ENCODE measurements around the gene MACROD2.

The MACROD2 gene

DNA sequence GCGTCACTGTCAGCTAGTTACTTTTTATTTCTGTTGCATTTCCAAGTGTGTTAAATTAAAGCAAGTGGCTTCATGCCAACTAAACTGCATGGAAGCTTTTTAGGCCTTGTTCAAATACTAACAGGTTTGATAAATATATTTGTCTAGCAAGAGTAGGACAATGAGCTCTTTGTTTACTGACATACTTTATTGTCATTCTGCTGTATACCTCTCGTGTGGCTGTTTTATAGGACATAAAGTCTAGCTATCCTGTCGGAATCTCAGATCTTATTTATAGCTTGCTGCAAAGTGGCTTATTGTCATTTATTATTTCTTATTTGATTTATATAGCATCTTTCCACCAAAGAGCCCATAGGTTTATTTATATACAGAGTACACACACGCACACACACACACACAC lies 1866.9 kb downstream of the MACROD2 start:
- no peak for DNase-seq

GRCh38 chr20:15863735-15864134 lies 1868.4 kb downstream of the MACROD2 start:
- no peak for DNase-seq

DNA sequence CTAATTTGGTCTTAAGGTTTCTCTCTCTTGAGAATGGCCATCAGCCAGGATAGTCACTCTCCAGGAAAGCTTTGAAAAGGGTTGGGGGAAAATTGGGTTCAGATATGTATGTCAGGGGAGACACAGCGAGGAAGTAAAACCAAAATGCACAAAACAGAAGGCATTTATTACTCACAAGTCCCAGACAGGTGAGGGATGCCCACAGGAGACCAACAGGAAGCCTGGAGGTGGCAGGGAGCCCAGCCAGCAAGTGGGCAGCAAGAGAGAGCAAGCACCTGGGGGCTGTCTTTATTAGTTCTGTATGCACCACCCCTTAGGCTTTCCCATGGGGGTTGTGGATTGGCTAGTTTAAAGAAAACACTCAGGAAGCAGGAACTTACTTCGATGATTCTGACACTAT lies 1870.2 kb downstream of the MACROD2 start:
- DNase-seq = no peak

- DNase-seq = no peak
Measured at GRCh38 chr20:15866916-15867730, 1871.8 kb downstream of the MACROD2 start.

DNA sequence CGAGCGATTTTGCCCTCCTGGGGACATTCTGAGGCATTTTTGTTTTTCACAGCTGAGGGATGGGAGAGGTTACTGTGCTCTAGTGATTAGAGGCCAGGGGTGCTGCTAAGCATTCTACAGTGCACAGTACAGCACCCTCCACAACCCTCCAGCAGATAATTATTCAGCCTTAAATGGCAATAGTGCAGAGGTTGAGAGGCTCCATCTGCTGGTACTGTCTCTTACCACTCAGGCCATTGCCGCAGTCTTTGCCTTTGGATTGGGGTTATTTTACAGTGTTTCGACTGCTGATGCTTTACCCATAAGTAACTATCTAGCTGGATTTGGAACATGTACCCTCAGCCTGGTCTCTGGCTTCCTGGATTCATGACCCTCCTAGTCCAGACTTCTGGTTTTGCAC lies 1872.6 kb downstream of the MACROD2 start:
- DNase-seq = no peak

- DNase-seq = no peak
Measured at GRCh38 chr20:15875446-15875845, 1880.1 kb downstream of the MACROD2 start.

- DNase-seq = no peak
Measured at GRCh38 chr20:15882553-15882952, 1887.2 kb downstream of the MACROD2 start.

GRCh38 chr20:15886250-15886649 lies 1890.9 kb downstream of the MACROD2 start:
- DNase-seq = no peak

GRCh38 chr20:15887387-15887786 lies 1892.1 kb downstream of the MACROD2 start:
- no peak for DNase-seq

DNA sequence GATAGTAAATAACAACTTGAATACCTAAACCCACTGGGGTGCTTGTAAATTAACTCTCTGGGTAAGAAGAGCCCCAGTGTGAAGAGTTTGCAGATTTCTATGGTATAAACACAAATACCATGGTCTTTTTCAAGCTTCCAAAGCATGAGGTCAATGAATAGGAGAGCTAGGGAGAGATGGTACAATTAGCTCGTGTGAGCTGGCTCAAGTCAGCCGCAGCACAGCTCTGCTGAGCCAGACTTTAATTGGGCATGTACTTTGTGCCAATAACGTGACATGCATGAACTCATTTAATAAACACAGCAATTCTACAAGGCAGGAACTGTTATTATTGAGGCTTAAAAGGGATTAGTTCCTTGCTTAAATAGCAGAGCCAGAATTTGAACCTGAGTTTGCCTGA lies 1893.7 kb downstream of the MACROD2 start:
- DNase-seq = no peak

GRCh38 chr20:15889514-15890256 lies 1894.4 kb downstream of the MACROD2 start:
- DNase-seq = no peak

DNA sequence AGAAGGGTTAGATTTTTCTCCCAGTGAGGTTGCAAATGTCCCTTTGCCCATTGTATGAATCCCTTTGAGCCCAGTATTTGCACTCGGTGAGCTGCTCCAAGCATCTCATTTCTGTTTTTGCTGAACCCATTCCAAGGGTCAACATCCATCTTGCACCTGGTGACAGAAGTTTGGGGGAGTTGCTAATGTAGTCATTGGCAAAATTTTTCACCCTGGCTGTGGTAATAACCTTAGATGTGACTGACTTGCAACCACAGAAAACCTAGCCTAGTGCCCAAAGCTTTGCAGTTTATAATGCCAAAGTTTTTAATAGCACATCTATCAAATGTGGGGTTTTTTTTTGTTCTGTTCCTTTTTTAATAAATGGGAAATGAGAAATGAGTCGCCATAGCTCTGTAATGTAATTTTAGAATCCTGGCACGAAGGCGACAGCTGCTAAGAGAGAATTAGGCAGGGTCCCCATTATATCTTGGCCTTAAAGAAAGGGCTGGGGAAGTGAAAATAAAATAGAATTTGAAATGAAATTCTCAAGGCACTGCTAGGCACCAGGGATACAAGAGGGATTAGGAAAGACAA lies 1895.2 kb downstream of the MACROD2 start:
- no peak for DNase-seq

DNA sequence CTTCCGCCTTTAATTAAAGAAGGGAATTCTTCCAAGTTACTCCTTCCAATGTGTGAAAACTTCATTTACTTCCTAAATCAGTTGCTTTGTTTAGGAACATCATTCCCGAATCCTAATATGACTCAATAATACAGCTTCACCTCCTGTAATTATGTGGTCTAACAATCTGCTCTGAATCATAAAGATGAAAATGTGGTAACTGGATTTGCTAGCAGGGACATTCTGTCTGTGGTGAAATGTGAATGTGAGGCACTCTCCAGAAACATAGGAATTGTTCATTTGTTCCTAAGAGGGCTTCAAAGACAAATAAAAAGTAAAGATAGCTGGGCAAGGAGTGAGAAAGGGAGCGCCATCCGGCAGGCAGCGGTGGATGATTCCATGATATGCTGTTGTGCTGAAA lies 1899.8 kb downstream of the MACROD2 start:
- DNase-seq = no peak

DNA sequence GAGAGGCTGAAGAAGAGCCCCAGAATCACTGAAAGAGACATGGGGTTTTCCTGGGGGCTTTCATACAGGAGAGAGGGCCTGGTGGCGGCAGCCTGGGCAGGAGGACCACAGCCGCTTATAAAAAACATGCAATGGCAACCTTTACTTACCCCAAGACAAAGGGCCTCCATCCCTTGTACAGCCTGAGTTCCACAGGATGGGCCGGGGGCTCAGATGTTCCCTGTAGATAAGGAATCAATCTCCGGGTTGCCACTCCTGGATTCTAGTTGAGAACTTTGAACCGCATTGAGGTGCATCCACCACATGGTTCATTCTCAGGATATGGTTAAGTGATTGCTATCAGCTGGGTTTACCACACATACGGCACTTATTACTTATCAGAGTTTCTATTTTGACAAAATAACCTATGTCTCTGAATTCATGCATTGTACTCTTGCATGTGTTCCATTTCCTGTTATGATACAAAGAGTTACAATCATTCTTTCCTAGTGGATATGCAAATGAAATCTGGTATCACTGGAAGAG lies 1900.3 kb downstream of the MACROD2 start:
- DNase-seq = no peak

GRCh38 chr20:15899967-15900366 lies 1904.7 kb downstream of the MACROD2 start:
- DNase-seq = no peak

DNA sequence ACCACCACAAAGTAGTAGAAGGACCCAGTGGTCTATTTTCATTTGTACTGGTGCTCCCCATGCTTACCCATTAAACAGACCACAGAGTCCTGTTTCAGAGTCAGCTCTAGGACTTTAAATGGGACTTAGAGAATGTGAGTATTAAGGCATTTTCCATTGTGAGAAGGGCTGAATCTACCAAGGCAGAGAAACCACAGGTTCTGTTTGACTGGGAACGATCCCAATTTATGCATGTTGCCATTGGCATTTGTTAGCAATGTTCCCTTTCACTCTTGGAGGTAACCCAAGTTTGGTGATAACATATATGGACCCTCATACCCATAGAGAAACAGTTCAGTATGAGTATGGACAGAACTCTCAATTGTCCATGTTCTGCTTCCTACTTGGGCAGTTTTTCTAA lies 1905.1 kb downstream of the MACROD2 start:
- no peak for DNase-seq

- no peak for DNase-seq
Measured at GRCh38 chr20:15902493-15902892, 1907.2 kb downstream of the MACROD2 start.

DNA sequence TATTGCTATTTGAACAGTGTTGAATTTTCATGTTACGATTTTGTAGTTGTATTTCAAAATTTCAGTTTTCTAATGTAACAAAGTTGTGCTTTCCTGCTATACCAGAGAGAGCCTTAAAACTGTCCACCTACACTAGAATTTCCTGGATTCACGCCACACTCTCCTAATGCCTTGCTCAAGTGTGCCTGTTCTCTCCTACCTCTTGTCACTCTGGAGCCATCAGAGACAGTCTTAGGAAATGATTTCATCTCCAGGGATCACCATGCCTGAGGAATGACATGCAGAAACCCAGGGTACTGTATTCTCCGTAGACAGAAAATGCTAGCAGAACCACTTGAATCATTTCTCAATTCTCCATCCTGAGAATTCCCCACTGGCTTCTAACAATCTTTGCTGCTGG lies 1910.3 kb downstream of the MACROD2 start:
- DNase-seq = no peak

- DNase-seq = no peak
Measured at GRCh38 chr20:15909995-15910394, 1914.7 kb downstream of the MACROD2 start.

GRCh38 chr20:15911581-15911980 lies 1916.3 kb downstream of the MACROD2 start:
- no peak for DNase-seq

DNA sequence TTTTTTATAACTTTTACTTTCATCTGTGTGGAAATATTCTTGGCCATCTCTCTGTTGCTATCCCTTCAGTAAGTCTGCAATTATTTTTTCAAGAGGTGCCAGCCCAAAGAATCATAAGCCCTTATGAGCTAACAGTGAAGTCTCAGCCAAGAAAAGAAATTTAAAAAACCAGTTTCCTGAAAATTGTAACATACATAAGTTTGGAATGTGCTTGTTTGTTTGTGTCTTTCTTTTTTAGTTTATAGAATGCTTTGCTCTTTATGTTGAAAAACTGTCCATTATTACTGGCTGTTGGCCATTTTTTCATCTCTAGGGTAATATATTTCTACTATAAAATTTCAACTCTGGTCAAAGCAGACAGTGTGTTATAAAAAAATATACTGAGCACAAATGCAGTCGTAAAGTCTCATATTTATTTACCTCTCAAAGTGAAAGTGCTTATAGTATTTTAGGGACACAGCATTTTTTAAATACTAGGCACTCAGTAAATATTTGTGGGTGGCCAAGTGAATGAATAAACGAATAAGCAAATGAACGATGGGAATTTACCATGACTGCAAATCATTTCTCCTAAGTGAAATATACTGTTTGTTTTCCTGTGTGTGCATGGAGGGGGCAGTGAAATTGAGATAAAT lies 1918.2 kb downstream of the MACROD2 start:
- DNase-seq = no peak

DNA sequence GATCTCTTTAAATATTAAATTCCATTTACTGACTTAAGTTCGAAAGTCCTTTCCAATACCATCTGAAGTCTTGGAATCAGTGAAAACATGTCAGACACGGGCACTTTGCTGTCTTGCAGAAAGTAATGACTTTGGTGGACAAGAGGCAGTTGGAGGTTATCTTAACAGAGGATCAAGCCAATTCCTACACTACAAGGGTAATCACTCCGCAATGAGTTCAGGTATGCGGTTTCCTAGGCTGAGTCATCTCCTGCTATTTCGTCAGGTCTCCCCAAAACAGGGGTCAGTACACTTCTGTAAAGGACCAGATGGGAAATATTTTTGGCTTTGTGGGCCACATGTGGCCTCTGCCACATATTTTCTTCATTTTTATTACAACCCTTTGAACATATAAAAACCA lies 1921.3 kb downstream of the MACROD2 start:
- DNase-seq = no peak

DNA sequence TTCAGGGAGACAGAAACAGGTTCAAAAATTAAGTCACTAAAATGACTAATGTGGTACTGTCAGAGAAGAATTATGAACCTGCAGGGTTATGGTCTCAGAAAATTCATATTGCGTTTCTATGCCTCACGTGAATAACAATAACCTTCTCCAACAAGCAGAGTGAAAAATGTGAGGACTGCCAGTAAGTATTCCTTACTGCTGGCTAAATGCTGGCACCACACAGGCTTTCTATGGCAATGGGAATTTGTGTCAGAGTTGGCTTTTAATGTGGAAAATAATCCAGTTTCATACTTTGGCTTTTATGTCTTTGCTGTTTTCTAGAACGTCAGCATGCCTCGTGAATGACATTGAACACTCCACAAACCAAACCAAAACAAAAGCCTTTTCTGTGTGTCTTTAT lies 1922.0 kb downstream of the MACROD2 start:
- DNase-seq = no peak
